Trophoblast cell (in vitro differentiated cells and primary cell): ENCODE data around the gene GALNT1.

Experiments used
- DNase-seq, 2 donors: peaks; one replicate each; pipeline ENCODE4 v3.0.0-alpha.2; 2016
- H2AFZ ChIP-seq: 2 replicates; pipeline ENCODE4 v1.6.1; 2013; ENCODE audit warnings: low read length, moderate library complexity, mild to moderate bottlenecking; ENCODE audit not compliant: insufficient read depth, poor library complexity
- H2AK5ac ChIP-seq: 2 replicates; pipeline ENCODE4 v1.6.1; 2013; ENCODE audit warnings: mild to moderate bottlenecking, low read length
- H2BK120ac ChIP-seq: 2 replicates; pipeline ENCODE4 v1.6.1; 2013; ENCODE audit warnings: low read length, mild to moderate bottlenecking, moderate library complexity; ENCODE audit not compliant: insufficient read depth, poor library complexity
- H2BK12ac ChIP-seq: 2 replicates; pipeline ENCODE4 v1.6.1; 2013; ENCODE audit warnings: mild to moderate bottlenecking, low read length, moderate library complexity
- H2BK5ac ChIP-seq: 2 replicates; pipeline ENCODE4 v1.6.1; 2013; ENCODE audit warnings: low read length, low read depth, moderate library complexity, mild to moderate bottlenecking; ENCODE audit not compliant: poor library complexity
- H3K14ac ChIP-seq: 2 replicates; pipeline ENCODE4 v1.6.1; 2013; ENCODE audit warnings: mild to moderate bottlenecking, low read length
- H3K18ac ChIP-seq: 2 replicates; pipeline ENCODE4 v1.6.1; 2013; ENCODE audit warnings: mild to moderate bottlenecking, low read length
- H3K23ac ChIP-seq: 2 replicates; pipeline ENCODE4 v1.6.1; 2013; ENCODE audit warnings: low read length
- H3K27ac ChIP-seq: 2 replicates; pipeline ENCODE4 v1.5.1; 2013; ENCODE audit warnings: low read depth, mild to moderate bottlenecking, inconsistent platforms, low read length, moderate library complexity
- H3K27me3 ChIP-seq: 2 replicates; pipeline ENCODE4 v1.6.1; 2013; ENCODE audit warnings: inconsistent platforms, mild to moderate bottlenecking, low read length, moderate library complexity; ENCODE audit not compliant: insufficient read depth
- H3K36me3 ChIP-seq, 2 experiments: 1 replicate in 1 of 2; 2 replicates in 1 of 2; pipeline ENCODE4 v1.6.1; 2013; ENCODE audit warnings: low read length in 2 of 2, mild to moderate bottlenecking in 2 of 2, moderate library complexity in 1 of 2; ENCODE audit not compliant: insufficient read depth in 2 of 2, control insufficient read depth in 1 of 2
- H3K4ac ChIP-seq: 2 replicates; pipeline ENCODE4 v1.6.1; 2013; ENCODE audit warnings: low read depth, mild to moderate bottlenecking, low read length, moderate library complexity
- H3K4me1 ChIP-seq, 2 experiments: 1 replicate in 1 of 2; 2 replicates in 1 of 2; pipeline ENCODE4 v1.6.1; 2013; ENCODE audit warnings: low read length in 2 of 2, mild to moderate bottlenecking in 2 of 2, moderate library complexity in 1 of 2; ENCODE audit not compliant: insufficient read depth in 2 of 2, control insufficient read depth in 1 of 2
- H3K4me2 ChIP-seq: 2 replicates; pipeline ENCODE4 v1.6.1; 2013; ENCODE audit warnings: inconsistent platforms, mild to moderate bottlenecking, low read length, moderate library complexity
- H3K4me3 ChIP-seq: 2 replicates; pipeline ENCODE4 v1.5.1; 2013; ENCODE audit warnings: mild to moderate bottlenecking, low read depth, low read length, inconsistent platforms
- H3K79me1 ChIP-seq: one replicate; pipeline ENCODE4 v1.6.1; 2013; ENCODE audit warnings: low read length
- H3K79me2 ChIP-seq: 2 replicates; pipeline ENCODE4 v1.6.1; 2013; ENCODE audit warnings: low read length, mild to moderate bottlenecking; ENCODE audit not compliant: control insufficient read depth, insufficient read depth, poor library complexity
- H3K9ac ChIP-seq: 2 replicates; pipeline ENCODE4 v1.6.1; 2013; ENCODE audit warnings: mild to moderate bottlenecking, low read length
- H3K9me3 ChIP-seq: 2 replicates; pipeline ENCODE4 v1.6.1; 2013; ENCODE audit warnings: low read depth, mild to moderate bottlenecking, control low read depth, inconsistent platforms, low read length; ENCODE audit not compliant: insufficient read depth
- H4K12ac ChIP-seq: 2 replicates; pipeline ENCODE4 v1.6.1; 2013; ENCODE audit warnings: low read depth, mild to moderate bottlenecking, low read length, moderate library complexity
- H4K8ac ChIP-seq: 2 replicates; pipeline ENCODE4 v1.6.1; 2013; ENCODE audit warnings: low read depth, mild to moderate bottlenecking, low read length, moderate library complexity
- H4K91ac ChIP-seq: one replicate; pipeline ENCODE4 v1.6.1; 2013; ENCODE audit warnings: low read depth, mild to moderate bottlenecking, low read length, moderate library complexity
- WGBS: extraction: QIAGEN DNeasy Blood & Tissue Kit; methylation state at CpG from one replicate; pipeline ENCODE4 v1.1.7; 2013; ENCODE audit warnings: missing lambda C conversion rate; ENCODE audit not compliant: insufficient read length, insufficient coverage; ENCODE audit errors: extremely low coverage; 5-methylcytosine and 5-hydroxymethylcytosine counted together

Gene GALNT1

GRCh38 chr18:35581898-35582641 lies 530 bp downstream of the GALNT1 start:
- Histone ChIP-seq H3K27ac (peak overlapping the region; percentile 79), H3K9me3 (peaks cover 4% of the 10 kb centered on the region), H3K79me2 (peaks cover 15% of the 10 kb centered on the region), H3K18ac (peak overlapping the region; percentile 96), H3K23ac (no peak overlapping the region), H3K4me2 (peak overlapping the region; percentile 65), H3K4me3 (peak overlapping the region; percentile 83), H3K9ac (peak overlapping the region; percentile 92), H2BK120ac (no peak overlapping the region), H3K27me3 (no peaks in the 10 kb centered on the region), H3K4me1 (peaks cover 0 to 9% of the 10 kb centered on the region in 2 experiments), H3K14ac (peak overlapping the region; percentile 87), H2BK5ac (peak overlapping the region; percentile 23), H2BK12ac (no peak overlapping the region), H4K91ac (peak overlapping the region; percentile 64), H4K8ac (no peak overlapping the region), H3K4ac (peak overlapping the region; percentile 35), H2AFZ (no peak overlapping the region), H2AK5ac (no peak overlapping the region), H4K12ac (no peak overlapping the region), H3K79me1 (peaks cover 10% of the 10 kb centered on the region), H3K36me3 (peaks cover 0 to 2% of the 10 kb centered on the region in 2 experiments)
- WGBS: no CpG with 5 or more reads among the region's 51 CpGs
- DNase-seq: peak in 1 of 2 donors; percentile 21

GRCh38 chr18:35582899-35583558 lies 1.5 kb downstream of the GALNT1 start:
- Histone ChIP-seq H3K18ac (no peak overlapping the region), H4K8ac (no peak overlapping the region), H4K12ac (no peak overlapping the region), H3K23ac (no peak overlapping the region), H2AK5ac (no peak overlapping the region), H3K14ac (no peak overlapping the region), H3K27ac (peak overlapping the region; percentile 6), H2BK12ac (no peak overlapping the region), H3K79me1 (peaks cover 10% of the 10 kb centered on the region), H3K4me1 (peaks cover 0 to 9% of the 10 kb centered on the region in 2 experiments), H3K27me3 (no peaks in the 10 kb centered on the region), H4K91ac (no peak overlapping the region), H3K36me3 (peaks cover 0 to 2% of the 10 kb centered on the region in 2 experiments), H3K4me2 (peak overlapping the region; percentile 65), H2BK120ac (no peak overlapping the region), H2BK5ac (no peak overlapping the region), H3K9ac (no peak overlapping the region), H3K4me3 (no peak overlapping the region), H3K4ac (no peak overlapping the region), H3K9me3 (peaks cover 2% of the 10 kb centered on the region), H2AFZ (no peak overlapping the region), H3K79me2 (peaks cover 15% of the 10 kb centered on the region)
- whole genome bisulfite sequencing: no CpG with 5 or more reads among the region's 6 CpGs
- peak; percentile 14 to 52 for DNase-seq

GRCh38 chr18:35584735-35585134 lies 3.2 kb downstream of the GALNT1 start:
- Histone ChIP-seq H3K27me3 (no peaks in the 10 kb centered on the region), H3K27ac (no peak overlapping the region), H3K4me3 (no peak overlapping the region), H4K12ac (no peak overlapping the region), H2BK5ac (no peak overlapping the region), H3K79me1 (peaks cover 10% of the 10 kb centered on the region), H3K36me3 (peaks cover 0 to 2% of the 10 kb centered on the region in 2 experiments), H3K23ac (no peak overlapping the region), H2AK5ac (no peak overlapping the region), H3K9ac (no peak overlapping the region), H3K14ac (no peak overlapping the region), H3K4ac (peak overlapping the region; percentile 86), H3K18ac (no peak overlapping the region), H3K9me3 (peaks cover 2% of the 10 kb centered on the region), H4K8ac (no peak overlapping the region), H2BK120ac (no peak overlapping the region), H3K4me2 (no peak overlapping the region), H2BK12ac (no peak overlapping the region), H4K91ac (no peak overlapping the region), H3K79me2 (peaks cover 15% of the 10 kb centered on the region), H3K4me1 (peaks cover 0 to 9% of the 10 kb centered on the region in 2 experiments), H2AFZ (no peak overlapping the region)
- DNase-seq: no peak
- WGBS: no CpG with 5 or more reads among the region's 5 CpGs

GRCh38 chr18:35585608-35586007 lies 4.1 kb downstream of the GALNT1 start:
- H2AK5ac ChIP-seq: no peak overlapping the region
- H3K4ac ChIP-seq: peak overlapping the region; percentile 90
- H3K9ac ChIP-seq: no peak overlapping the region
- H4K91ac ChIP-seq: no peak overlapping the region
- peaks cover 0 to 9% of the 10 kb centered on the region in 2 experiments for H3K4me1 ChIP-seq
- H3K4me2 ChIP-seq: no peak overlapping the region
- H3K18ac ChIP-seq: no peak overlapping the region
- peaks cover 2% of the 10 kb centered on the region for H3K9me3 ChIP-seq
- no peaks in the 10 kb centered on the region for H3K27me3 ChIP-seq
- H4K12ac ChIP-seq: no peak overlapping the region
- no peak overlapping the region for H3K14ac ChIP-seq
- WGBS: no CpG with 5 or more reads among the region's 1 CpG
- peaks cover 15% of the 10 kb centered on the region for H3K79me2 ChIP-seq
- H3K4me3 ChIP-seq: no peak overlapping the region
- H2AFZ ChIP-seq: no peak overlapping the region
- H3K36me3 ChIP-seq: peaks cover 0 to 2% of the 10 kb centered on the region in 2 experiments
- H2BK5ac ChIP-seq: no peak overlapping the region
- H2BK120ac ChIP-seq: no peak overlapping the region
- H3K79me1 ChIP-seq: peaks cover 10% of the 10 kb centered on the region
- H3K23ac ChIP-seq: no peak overlapping the region
- H3K27ac ChIP-seq: no peak overlapping the region
- H2BK12ac ChIP-seq: no peak overlapping the region
- no peak overlapping the region for H4K8ac ChIP-seq
- no peak for DNase-seq
